H9 (cell line): ENCODE measurements around the gene SETBP1. TPM values are rescaled to one million over a fixed set of nuclear protein-coding genes. Genes with fewer than 3 reads are reported as not detected.

ENCODE experiments used
- DNase-seq: peaks from one replicate; pipeline ENCODE4 v3.0.0-alpha.2; 2017
- H2AFZ ChIP-seq: one replicate; pipeline ENCODE4 v1.6.1; 2013; ENCODE audit warnings: mild to moderate bottlenecking, low read length, control low read depth, moderate library complexity
- H2AK5ac ChIP-seq: 2 replicates; pipeline ENCODE4 v1.6.1; 2013; ENCODE audit warnings: low read length, control low read depth, mixed read lengths; ENCODE audit not compliant: insufficient read length
- H2BK120ac ChIP-seq: one replicate; pipeline ENCODE4 v1.6.1; 2013; ENCODE audit warnings: low read depth, mild to moderate bottlenecking, low read length, control low read depth, inconsistent platforms; ENCODE audit not compliant: poor library complexity, severe bottlenecking
- H2BK12ac ChIP-seq: 2 replicates; pipeline ENCODE4 v1.6.1; 2013; ENCODE audit warnings: low read length, control low read depth, mixed read lengths, low read depth; ENCODE audit not compliant: insufficient read length
- H2BK15ac ChIP-seq: 2 replicates; pipeline ENCODE4 v1.6.1; 2013; ENCODE audit warnings: low read depth, low read length, control low read depth
- H2BK20ac ChIP-seq: one replicate; pipeline ENCODE4 v1.6.1; 2013; ENCODE audit warnings: low read depth, mild to moderate bottlenecking, low read length, control low read depth, inconsistent platforms; ENCODE audit not compliant: poor library complexity, severe bottlenecking
- H2BK5ac ChIP-seq: 2 replicates; pipeline ENCODE4 v1.6.1; 2013; ENCODE audit warnings: low read length, control low read depth, mixed read lengths; ENCODE audit not compliant: insufficient read length
- H3K14ac ChIP-seq: 2 replicates; pipeline ENCODE4 v1.6.1; 2013; ENCODE audit warnings: low read length, control low read depth; ENCODE audit not compliant: insufficient read depth
- H3K18ac ChIP-seq: 2 replicates; pipeline ENCODE4 v1.6.1; 2013; ENCODE audit warnings: low read depth, mild to moderate bottlenecking, mixed read lengths, low read length, control low read depth; ENCODE audit not compliant: insufficient read length
- H3K23ac ChIP-seq: 2 replicates; pipeline ENCODE4 v1.6.1; 2013; ENCODE audit warnings: low read length, control low read depth, mixed read lengths, low read depth; ENCODE audit not compliant: insufficient read length
- H3K23me2 ChIP-seq: 2 replicates; pipeline ENCODE4 v1.6.1; 2013; ENCODE audit warnings: low read depth, mild to moderate bottlenecking, mixed read lengths, low read length, control low read depth; ENCODE audit not compliant: insufficient read length, poor library complexity, severe bottlenecking
- H3K27ac ChIP-seq: 2 replicates; pipeline ENCODE4 v1.5.1; 2013; ENCODE audit warnings: low read length, control low read depth, mixed read lengths, low read depth; ENCODE audit not compliant: insufficient read length
- H3K27me3 ChIP-seq: 2 replicates; pipeline ENCODE4 v1.6.1; 2013; ENCODE audit warnings: low read length, control low read depth, inconsistent platforms; ENCODE audit not compliant: insufficient read depth
- H3K4ac ChIP-seq: 2 replicates; pipeline ENCODE4 v1.6.1; 2013; ENCODE audit warnings: low read depth, mild to moderate bottlenecking, control low read depth, inconsistent platforms, low read length, moderate library complexity
- H3K4me1 ChIP-seq: 2 replicates; pipeline ENCODE4 v1.6.1; 2013; ENCODE audit warnings: low read length, control low read depth, inconsistent platforms; ENCODE audit not compliant: insufficient read depth
- H3K4me2 ChIP-seq: 2 replicates; pipeline ENCODE4 v1.6.1; 2013; ENCODE audit warnings: low read length, control low read depth, mixed read lengths; ENCODE audit not compliant: insufficient read length, insufficient read depth
- H3K56ac ChIP-seq: 2 replicates; pipeline ENCODE4 v1.6.1; 2013; ENCODE audit warnings: low read depth, mild to moderate bottlenecking, mixed read lengths, low read length, control low read depth; ENCODE audit not compliant: insufficient read length
- H3K79me1 ChIP-seq: 2 replicates; pipeline ENCODE4 v1.6.1; 2013; ENCODE audit warnings: low read depth, mild to moderate bottlenecking, moderate library complexity, low read length, control low read depth, inconsistent platforms; ENCODE audit not compliant: insufficient read depth, poor library complexity, severe bottlenecking
- H3K79me2 ChIP-seq: 2 replicates; pipeline ENCODE4 v1.6.1; 2013; ENCODE audit warnings: low read length, control low read depth, inconsistent platforms; ENCODE audit not compliant: insufficient read depth
- H3K9ac ChIP-seq: 2 replicates; pipeline ENCODE4 v1.6.1; 2013; ENCODE audit warnings: low read length, control low read depth, mixed read lengths; ENCODE audit not compliant: insufficient read length; ENCODE audit errors: extremely low read depth
- H3K9me3 ChIP-seq: one replicate; pipeline ENCODE4 v1.6.1; 2013; ENCODE audit warnings: low read depth, low read length, inconsistent platforms; ENCODE audit not compliant: control insufficient read depth
- H3T11ph ChIP-seq: one replicate; pipeline ENCODE4 v1.6.1; 2013; ENCODE audit warnings: mild to moderate bottlenecking, low read length, control low read depth, inconsistent platforms
- H4K20me1 ChIP-seq: one replicate; pipeline ENCODE4 v1.6.1; 2013; ENCODE audit not compliant: control insufficient read depth, insufficient read length, insufficient read depth
- H4K5ac ChIP-seq: 2 replicates; pipeline ENCODE4 v1.6.1; 2013; ENCODE audit warnings: low read depth, mild to moderate bottlenecking, mixed read lengths, low read length, control low read depth; ENCODE audit not compliant: insufficient read length
- H4K8ac ChIP-seq: replicated peaks from 2 replicates; pipeline ENCODE4 v1.6.1; 2013; ENCODE audit warnings: low read length, control low read depth, mixed read lengths, low read depth; ENCODE audit not compliant: insufficient read length
- H4K91ac ChIP-seq: 2 replicates; pipeline ENCODE4 v1.6.1; 2013; ENCODE audit warnings: low read depth, mild to moderate bottlenecking, moderate library complexity, mixed read lengths, low read length, control low read depth; ENCODE audit not compliant: insufficient read length
- H3K27ac Mint-ChIP-seq, 3 experiments: 2 replicates in 2 of 3; 3 replicates in 1 of 3; pipeline ENCODE4 v1.8.0; 2020 to 2021; ENCODE audit warnings: mixed read lengths in 3 of 3, mild to moderate bottlenecking in 1 of 3, moderate library complexity in 1 of 3
- H3K27me3 Mint-ChIP-seq: 2 replicates; pipeline ENCODE4 v1.8.0; 2021; ENCODE audit warnings: low read depth, mild to moderate bottlenecking, moderate library complexity, mixed read lengths
- H3K36me3 Mint-ChIP-seq, 3 experiments: 2 replicates in 2 of 3; 3 replicates in 1 of 3; pipeline ENCODE4 v1.8.0; 2020 to 2021; ENCODE audit warnings: low read depth in 3 of 3, mixed read lengths in 3 of 3; ENCODE audit not compliant: insufficient read depth in 1 of 3
- H3K4me1 Mint-ChIP-seq, 2 experiments: 2 replicates each; pipeline ENCODE4 v1.8.0; 2020; ENCODE audit warnings: mixed read lengths in 2 of 2
- H3K4me3 Mint-ChIP-seq, 2 experiments: 2 replicates in 1 of 2; 3 replicates in 1 of 2; pipeline ENCODE4 v1.8.0; 2020 to 2021; ENCODE audit warnings: mild to moderate bottlenecking in 2 of 2, mixed read lengths in 2 of 2, moderate library complexity in 1 of 2
- H3K9me3 Mint-ChIP-seq, 2 experiments: 2 replicates in 1 of 2; 3 replicates in 1 of 2; pipeline ENCODE4 v1.8.0; 2020; ENCODE audit warnings: mild to moderate bottlenecking in 2 of 2, mixed read lengths in 2 of 2, moderate library complexity in 1 of 2
- CTCF ChIP-seq: fragments of 200-600 bp; sonication (generic); conservative IDR thresholded peaks from 3 replicates; pipeline ENCODE4 v1.8.0; 2021; ENCODE audit warnings: antibody characterized with exemption, mild to moderate bottlenecking
- WGBS: extraction: QIAGEN DNeasy Blood & Tissue Kit; methylation state at CpG from one replicate; pipeline ENCODE4 v1.1.7; 2013; ENCODE audit warnings: missing lambda C conversion rate, low lambda C conversion rate, mixed read lengths; ENCODE audit not compliant: insufficient read length; ENCODE audit errors: extremely low coverage; 5-methylcytosine and 5-hydroxymethylcytosine counted together
- total RNA-seq: library from RNA; stranded (reverse); gene quantifications from 2 replicates; pipeline ENCODE4 v1.2.1, GENCODE V29; 2021

Gene SETBP1
- total RNA-seq, 1 experiment from 2014 or later: 4.6 TPM

- TF ChIP-seq CTCF: no peak
- Histone ChIP-seq H3T11ph (no peak overlapping the region), H3K4me2 (no peak overlapping the region), H3K23ac (no peak overlapping the region), H3K9ac (no peak overlapping the region), H3K79me2 (no peaks in the 10 kb centered on the region), H3K14ac (no peak overlapping the region; the same call in 1 of the 2 replicates), H3K23me2 (no peaks in the 10 kb centered on the region), H3K56ac (no peak overlapping the region), H2BK120ac (no peak overlapping the region), H2AFZ (no peak overlapping the region), H3K27me3 (no peaks in the 10 kb centered on the region), H4K20me1 (no peaks in the 10 kb centered on the region), H2BK20ac (no peak overlapping the region), H3K27ac (no peak overlapping the region), H3K9me3 (no peaks in the 10 kb centered on the region), H3K4ac (no peak overlapping the region), H3K18ac (no peak overlapping the region), H3K4me1 (no peaks in the 10 kb centered on the region), H4K5ac (no peak overlapping the region), H2BK15ac (no peak overlapping the region), H3K79me1 (no peaks in the 10 kb centered on the region), H2BK5ac (no peak overlapping the region), H4K91ac (no peak overlapping the region), H2AK5ac (no peak overlapping the region), H2BK12ac (no peak overlapping the region), H4K8ac (no peak overlapping the region)
- no peaks in the 10 kb centered on the region for H3K27me3 Mint-ChIP-seq
- WGBS: no CpG with 5 or more reads among the region's 10 CpGs
- H3K4me3 Mint-ChIP-seq: no peak overlapping the region
- H3K36me3 Mint-ChIP-seq: no peaks in the 10 kb centered on the region; a peak in 1 of 7 replicates
- no peak for DNase-seq
- H3K4me1 Mint-ChIP-seq: peaks cover 21 to 36% of the 10 kb centered on the region in 2 experiments
- H3K9me3 Mint-ChIP-seq: no peaks in the 10 kb centered on the region
- no peak overlapping the region for H3K27ac Mint-ChIP-seq
Measured at GRCh38 chr18:44777457-44778192, 96.9 kb downstream of the SETBP1 start.
